ENCODE results near the gene ATP2A1. TPM values are rescaled to one million over a fixed set of nuclear protein-coding genes. Genes with fewer than 3 reads are reported as not detected.

ATP2A1 gene
- total RNA-seq, 1 experiment from 2014 or later = 3.0 TPM

GRCh38 chr16:28950648-28951409 lies 72.5 kb downstream of the ATP2A1 start, which contains the start of gene NFATC2IP:
NFATC2IP (plus strand) TSS chr16:28950937; CDS start chr16:28951012, 75 bp downstream.
- DNase-seq (ENCODE audit: low spot score) = peak; percentile 100
- peak within 1 kb of the TSS; percentile 84 for H3K27ac ChIP-seq (ENCODE audit: low read depth, low read length, poor library complexity, severe bottlenecking)
- no TSS peak for BruUV-seq (replicated peaks)
- H3K36me3 ChIP-seq (ENCODE audit: insufficient read depth, low read length, poor library complexity, severe bottlenecking) = peaks cover 29% of the 10 kb centered on the region
- H3K9me3 ChIP-seq (ENCODE audit: low read depth, low read length, poor library complexity, severe bottlenecking) = no peaks in the 10 kb centered on the region
- H3K4me1 ChIP-seq (ENCODE audit: insufficient read depth, low read length, poor library complexity, severe bottlenecking) = no peaks in the 10 kb centered on the region
- no peaks in the 10 kb centered on the region for H3K27me3 ChIP-seq (replicated peaks; ENCODE audit: insufficient read depth, low read depth, low read length, poor library complexity)
- ChIA-PET CTCF (no interaction called here), POLR2A (ENCODE audit: low non-redundant PET) (interaction anchor here (0.5 kb wide), 1 partner anchor 88 kb away, joined by 3 read pairs; no protein-coding TSS in a partner anchor)
- peak within 1 kb of the TSS; percentile 82 for H3K4me3 ChIP-seq (ENCODE audit: low read depth, low read length, poor library complexity, severe bottlenecking)
- TF ChIP-seq EZH2 (IDR thresholded peaks at IDR 0.05; ENCODE audit: borderline replicate concordance, low read depth, low read length, poor library complexity, severe bottlenecking) = no peak
- TF ChIP-seq, protein P1, sequence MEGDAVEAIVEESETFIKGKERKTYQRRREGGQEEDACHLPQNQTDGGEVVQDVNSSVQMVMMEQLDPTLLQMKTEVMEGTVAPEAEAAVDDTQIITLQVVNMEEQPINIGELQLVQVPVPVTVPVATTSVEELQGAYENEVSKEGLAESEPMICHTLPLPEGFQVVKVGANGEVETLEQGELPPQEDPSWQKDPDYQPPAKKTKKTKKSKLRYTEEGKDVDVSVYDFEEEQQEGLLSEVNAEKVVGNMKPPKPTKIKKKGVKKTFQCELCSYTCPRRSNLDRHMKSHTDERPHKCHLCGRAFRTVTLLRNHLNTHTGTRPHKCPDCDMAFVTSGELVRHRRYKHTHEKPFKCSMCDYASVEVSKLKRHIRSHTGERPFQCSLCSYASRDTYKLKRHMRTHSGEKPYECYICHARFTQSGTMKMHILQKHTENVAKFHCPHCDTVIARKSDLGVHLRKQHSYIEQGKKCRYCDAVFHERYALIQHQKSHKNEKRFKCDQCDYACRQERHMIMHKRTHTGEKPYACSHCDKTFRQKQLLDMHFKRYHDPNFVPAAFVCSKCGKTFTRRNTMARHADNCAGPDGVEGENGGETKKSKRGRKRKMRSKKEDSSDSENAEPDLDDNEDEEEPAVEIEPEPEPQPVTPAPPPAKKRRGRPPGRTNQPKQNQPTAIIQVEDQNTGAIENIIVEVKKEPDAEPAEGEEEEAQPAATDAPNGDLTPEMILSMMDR (conservative IDR thresholded peaks at IDR 0.05; ENCODE audit: low read depth, low read length) = no peak
- intact Hi-C loops (cut with micrococcal nuclease; ENCODE audit: unreplicated experiment) = no loop called here

GRCh38 chr16:28951410-28951943 lies 73.2 kb downstream of the ATP2A1 start:
- ChIA-PET POLR2A (ENCODE audit: low non-redundant PET) (no interaction called here), CTCF (no interaction called here)
- Histone ChIP-seq H3K9me3 (ENCODE audit: low read depth, low read length, poor library complexity, severe bottlenecking) (no peaks in the 10 kb centered on the region), H3K4me1 (ENCODE audit: insufficient read depth, low read length, poor library complexity, severe bottlenecking) (no peaks in the 10 kb centered on the region), H3K4me3 (ENCODE audit: low read depth, low read length, poor library complexity, severe bottlenecking) (peak overlapping the region; percentile 82), H3K27me3 (replicated peaks; ENCODE audit: insufficient read depth, low read depth, low read length, poor library complexity) (no peaks in the 10 kb centered on the region), H3K27ac (ENCODE audit: low read depth, low read length, poor library complexity, severe bottlenecking) (peak overlapping the region; percentile 84), H3K36me3 (ENCODE audit: insufficient read depth, low read length, poor library complexity, severe bottlenecking) (peaks cover 36% of the 10 kb centered on the region)
- no TSS peak for BruUV-seq (replicated peaks)
- TF ChIP-seq, protein P1 (conservative IDR thresholded peaks at IDR 0.05; ENCODE audit: low read depth, low read length) = no peak
- no peak for TF ChIP-seq EZH2 (IDR thresholded peaks at IDR 0.05; ENCODE audit: borderline replicate concordance, low read depth, low read length, poor library complexity, severe bottlenecking)
- no peak for DNase-seq (ENCODE audit: low spot score)
- intact Hi-C loops (cut with micrococcal nuclease; ENCODE audit: unreplicated experiment) = no loop called here

Small RNA genes within 50 kb of the gene (microRNA-seq; reads per million reads assigned to microRNA genes)
- gene MIR4721 = not detected

Other genes with a start within 250 kb of the ATP2A1 start
- gene NPIPB8, start 240.4 kb upstream of the ATP2A1 start, total RNA-seq (2021) = not detected in 2 replicates
- gene EIF3C, start 167.0 kb upstream of the ATP2A1 start, total RNA-seq (2021) = 824 and 839 TPM in 2 replicates
- 0.92 and 2.1 TPM in 2 replicates for gene NPIPB9, start 126.7 kb upstream of the ATP2A1 start, total RNA-seq (2021)
- gene ATXN2L, start 55.5 kb upstream of the ATP2A1 start, total RNA-seq (2021) = 330 and 335 TPM in 2 replicates
- 228 and 244 TPM in 2 replicates for gene TUFM, start 32.1 kb upstream of the ATP2A1 start, total RNA-seq (2021)
- 55.9 and 57.8 TPM in 2 replicates for gene SH2B1, start 14.6 kb upstream of the ATP2A1 start, total RNA-seq (2021)
- 15.4 and 17.6 TPM in 2 replicates for gene RABEP2, start 46.8 kb downstream of the ATP2A1 start, total RNA-seq (2021)
- gene CD19, start 53.5 kb downstream of the ATP2A1 start, total RNA-seq (2021) = not detected in 2 replicates
- 63.4 and 63.5 TPM in 2 replicates for gene NFATC2IP, start 72.4 kb downstream of the ATP2A1 start, total RNA-seq (2021)
- 46.3 and 48.6 TPM in 2 replicates for gene SPNS1, start 96.3 kb downstream of the ATP2A1 start, total RNA-seq (2021)
- gene LAT, start 106.6 kb downstream of the ATP2A1 start, total RNA-seq (2021) = 2.8 and 5.5 TPM in 2 replicates

All from A673 (cell line).